Activated B cell treated with CpG ODN at 0.5 μM for 24 hours (primary cell): ENCODE data around the gene TBL3. TPM values are rescaled to one million over a fixed set of nuclear protein-coding genes. Genes with fewer than 3 reads are reported as not detected.
"Not testable (repeated sequence)": the region's sequence is repeated elsewhere in the genome, so short reads cannot be mapped to it uniquely, and the experiment has no call there.

Source experiments
- ATAC-seq: fragments of 200-7000 bp; cut with Tn5 transposase; one replicate; pipeline ENCODE4 v1.10.0; 2021; ENCODE audit warnings: low read depth, mild to moderate bottlenecking, moderate library complexity
- CTCF ChIA-PET: fragments of 350-600 bp; sonication (Branson Sonifier 250); formaldehyde crosslinking; loops from one replicate; lab custom pipeline; 2021; ENCODE audit warnings: antibody characterized with exemption; lab: Charles Lee
- POLR2A ChIA-PET: fragments of 350-600 bp; sonication (Branson Sonifier 250); formaldehyde crosslinking; loops from one replicate; lab custom pipeline; 2021; ENCODE audit warnings: antibody characterized with exemption; lab: Charles Lee
- DNase-seq: peaks from one replicate; pipeline ENCODE4 v3.0.0; 2022
- H3K27ac Mint-ChIP-seq: one replicate; pipeline ENCODE4 v1.8.0; 2020; ENCODE audit warnings: mixed read lengths
- H3K27me3 Mint-ChIP-seq: one replicate; pipeline ENCODE4 v1.8.0; 2021; ENCODE audit warnings: mixed read lengths
- H3K36me3 Mint-ChIP-seq: one replicate; pipeline ENCODE4 v1.8.0; 2021; ENCODE audit warnings: low read depth, mixed read lengths
- H3K4me1 Mint-ChIP-seq: one replicate; pipeline ENCODE4 v1.8.0; 2021; ENCODE audit warnings: mixed read lengths
- H3K4me3 Mint-ChIP-seq: one replicate; pipeline ENCODE4 v1.8.0; 2020; ENCODE audit warnings: mild to moderate bottlenecking, mixed read lengths
- H3K9me3 Mint-ChIP-seq: one replicate; pipeline ENCODE4 v1.8.0; 2020; ENCODE audit warnings: mixed read lengths
- intact Hi-C: fragments of 100-400 bp; cut with micrococcal nuclease; formaldehyde crosslinking; loops from one replicate; pipeline ENCODE4 v1.15.1; 2024
- total RNA-seq: library from RNA; stranded (reverse); gene quantifications from 2 replicates; pipeline ENCODE4 v1.2.3, GENCODE V29; 2022
- TF ChIP-seq, protein P1 (sequence below): fragments of 200-600 bp; IDR thresholded peaks from one replicate; pipeline ENCODE4 v1.8.0; 2022; ENCODE audit warnings: antibody characterized with exemption, mild to moderate bottlenecking

The TBL3 gene
- total RNA-seq, 1 donor from 2014 or later = 44.2 TPM

DNA sequence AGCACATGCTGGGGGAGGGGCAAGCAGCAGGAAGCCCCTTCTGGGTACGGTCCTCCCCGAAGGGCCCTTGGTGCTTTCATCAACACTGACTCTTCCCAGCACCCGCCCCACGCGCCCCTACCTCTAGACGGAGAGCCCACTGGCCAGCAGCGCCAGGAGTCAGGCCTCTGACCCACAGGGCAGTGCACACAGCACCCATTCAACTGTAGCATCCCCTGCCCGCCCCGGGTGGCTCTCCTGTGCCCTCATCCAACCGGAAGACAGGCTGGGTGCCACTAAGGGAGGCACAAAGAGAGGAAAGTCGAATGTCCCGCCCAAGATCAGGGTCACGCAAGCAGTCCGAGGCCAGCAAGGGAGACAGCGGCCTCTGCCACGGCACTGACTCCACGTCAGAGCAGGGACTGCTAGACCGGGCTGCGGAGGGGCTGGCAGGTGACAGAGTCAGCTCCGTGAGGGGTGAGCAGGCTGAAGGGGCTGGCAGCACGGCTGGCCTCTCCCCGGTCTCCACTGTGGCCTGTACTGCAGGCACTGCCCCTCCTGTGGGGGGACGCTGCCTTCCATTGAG, 38.7 kb upstream of the TBL3 start:
- ChIA-PET CTCF (no interaction called here), POLR2A (no interaction called here)
- no peaks in the 10 kb centered on the region for H3K9me3 Mint-ChIP-seq
- TF ChIP-seq, protein P1, sequence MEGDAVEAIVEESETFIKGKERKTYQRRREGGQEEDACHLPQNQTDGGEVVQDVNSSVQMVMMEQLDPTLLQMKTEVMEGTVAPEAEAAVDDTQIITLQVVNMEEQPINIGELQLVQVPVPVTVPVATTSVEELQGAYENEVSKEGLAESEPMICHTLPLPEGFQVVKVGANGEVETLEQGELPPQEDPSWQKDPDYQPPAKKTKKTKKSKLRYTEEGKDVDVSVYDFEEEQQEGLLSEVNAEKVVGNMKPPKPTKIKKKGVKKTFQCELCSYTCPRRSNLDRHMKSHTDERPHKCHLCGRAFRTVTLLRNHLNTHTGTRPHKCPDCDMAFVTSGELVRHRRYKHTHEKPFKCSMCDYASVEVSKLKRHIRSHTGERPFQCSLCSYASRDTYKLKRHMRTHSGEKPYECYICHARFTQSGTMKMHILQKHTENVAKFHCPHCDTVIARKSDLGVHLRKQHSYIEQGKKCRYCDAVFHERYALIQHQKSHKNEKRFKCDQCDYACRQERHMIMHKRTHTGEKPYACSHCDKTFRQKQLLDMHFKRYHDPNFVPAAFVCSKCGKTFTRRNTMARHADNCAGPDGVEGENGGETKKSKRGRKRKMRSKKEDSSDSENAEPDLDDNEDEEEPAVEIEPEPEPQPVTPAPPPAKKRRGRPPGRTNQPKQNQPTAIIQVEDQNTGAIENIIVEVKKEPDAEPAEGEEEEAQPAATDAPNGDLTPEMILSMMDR = no peak
- peaks cover 8% of the 10 kb centered on the region for H3K36me3 Mint-ChIP-seq
- H3K4me1 Mint-ChIP-seq = peaks cover 2% of the 10 kb centered on the region
- intact Hi-C loops = no loop called here
- H3K4me3 Mint-ChIP-seq = no peak overlapping the region
- ATAC-seq (no peak), DNase-seq (no peak)
- H3K27me3 Mint-ChIP-seq = no peaks in the 10 kb centered on the region
- H3K27ac Mint-ChIP-seq = no peak overlapping the region

DNA sequence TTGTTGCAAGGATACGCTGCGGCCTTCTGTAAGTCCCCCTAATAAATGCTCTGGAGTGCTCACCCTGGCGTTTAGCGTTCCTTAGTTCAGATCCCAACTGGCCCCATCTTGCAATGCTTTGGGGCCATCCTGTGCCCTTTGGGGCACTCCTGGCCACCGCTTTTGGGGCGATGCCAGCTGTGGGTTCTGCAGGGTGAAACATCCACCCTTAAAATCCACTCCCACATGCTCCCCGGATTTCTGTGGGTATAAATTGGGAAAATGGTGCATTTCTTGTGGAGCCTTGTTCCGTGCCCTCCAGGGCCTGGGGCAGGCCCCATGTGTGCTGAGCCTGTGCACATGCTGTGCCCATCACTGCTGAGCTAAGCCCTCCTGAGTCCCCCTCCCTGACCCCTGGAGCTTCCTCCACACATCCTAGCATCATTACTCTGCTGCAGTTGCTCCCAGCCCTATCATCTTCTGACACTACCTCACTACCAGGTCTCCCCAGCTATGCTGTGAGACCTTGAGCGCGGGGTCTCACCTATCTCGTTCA, 34.8 kb upstream of the TBL3 start:
- no peak for ATAC-seq

DNA sequence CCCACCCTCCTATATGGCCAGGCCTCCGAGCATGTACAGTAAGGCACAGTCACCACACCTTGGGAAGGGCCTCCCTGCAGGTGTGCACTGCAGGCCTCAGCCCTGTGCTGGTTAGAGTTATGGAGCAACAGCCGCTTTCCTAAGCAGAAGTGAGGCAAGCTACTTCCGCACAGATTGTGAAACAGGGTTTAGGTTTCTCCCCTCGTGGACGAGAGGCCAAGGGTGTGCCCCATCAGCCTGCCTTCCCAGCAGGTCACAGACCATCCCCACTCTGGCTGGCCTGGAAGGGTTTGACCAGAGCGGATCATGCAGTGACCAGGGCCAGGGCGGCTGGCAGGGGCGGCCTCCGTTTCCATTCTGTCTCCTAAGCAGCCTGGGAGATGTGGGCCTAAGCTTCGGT, 33.5 kb upstream of the TBL3 start:
- no peaks in the 10 kb centered on the region for H3K27me3 Mint-ChIP-seq
- no peak overlapping the region for H3K27ac Mint-ChIP-seq
- ATAC-seq = no peak
- no peak overlapping the region for H3K4me3 Mint-ChIP-seq
- CTCF ChIA-PET = no interaction called here
- H3K4me1 Mint-ChIP-seq = peaks cover 25% of the 10 kb centered on the region
- H3K9me3 Mint-ChIP-seq = no peaks in the 10 kb centered on the region
- POLR2A ChIA-PET = no interaction called here
- intact Hi-C loops = no loop called here
- peaks cover 21% of the 10 kb centered on the region for H3K36me3 Mint-ChIP-seq
- DNase-seq = no peak
- TF ChIP-seq, protein P1 = no peak

More for the DNA sequence above, 34.8 kb upstream of the TBL3 start:
- no peaks in the 10 kb centered on the region for H3K9me3 Mint-ChIP-seq
- no peak overlapping the region for H3K27ac Mint-ChIP-seq
- H3K27me3 Mint-ChIP-seq = no peaks in the 10 kb centered on the region
- ChIA-PET POLR2A (no interaction called here), CTCF (no interaction called here)
- TF ChIP-seq, protein P1 = no peak
- peaks cover 21% of the 10 kb centered on the region for H3K36me3 Mint-ChIP-seq
- peaks cover 13% of the 10 kb centered on the region for H3K4me1 Mint-ChIP-seq
- DNase-seq = no peak
- H3K4me3 Mint-ChIP-seq = no peak overlapping the region
- intact Hi-C loops = no loop called here

GRCh38 chr16:1938910-1939309, 32.9 kb upstream of the TBL3 start:
- no peak for ATAC-seq
- peaks cover 30% of the 10 kb centered on the region for H3K4me1 Mint-ChIP-seq

GRCh38 chr16:1939833-1940232, 32.0 kb upstream of the TBL3 start:
- H3K27me3 Mint-ChIP-seq, intact Hi-C loops, ATAC-seq, H3K9me3 Mint-ChIP-seq, DNase-seq, H3K27ac Mint-ChIP-seq, H3K4me3 Mint-ChIP-seq, CTCF ChIA-PET: not testable (repeated sequence)
- H3K4me1 Mint-ChIP-seq = peaks cover 30% of the 10 kb centered on the region
- H3K36me3 Mint-ChIP-seq = peaks cover 21% of the 10 kb centered on the region
- POLR2A ChIA-PET = interaction anchor here (0.6 to 1.9 kb wide), 3 partner anchors 9 to 215 kb away, joined by 6 to 9 read pairs (median 7); partner anchors contain the start of genes FAHD1 and TRAF7

More at GRCh38 chr16:1938910-1939309, 32.9 kb upstream of the TBL3 start:
- Mint-ChIP-seq H3K4me3 (no peak overlapping the region), H3K27ac (no peak overlapping the region), H3K9me3 (no peaks in the 10 kb centered on the region), H3K27me3 (no peaks in the 10 kb centered on the region), H3K36me3 (peaks cover 21% of the 10 kb centered on the region)
- intact Hi-C loops = no loop called here
- CTCF ChIA-PET = no interaction called here
- POLR2A ChIA-PET = no interaction called here
- TF ChIP-seq, protein P1 = no peak
- DNase-seq = no peak
